Colonic mucosa (tissue), 4 donors: Measurements from ENCODE around the gene AKIP1. TPM values are rescaled to one million over a fixed set of nuclear protein-coding genes. Genes with fewer than 3 reads are reported as not detected.
A peak's percentile ranks its signal among the peaks of the same experiment; 100 is the strongest.

Experiments used
- DNase-seq: peaks from one replicate; pipeline ENCODE4 v3.0.0-alpha.2; 2020
- H3K27ac ChIP-seq: fragments of 200-600 bp; one replicate; pipeline ENCODE4 v1.8.0; 2021
- H3K27me3 ChIP-seq: fragments of 200-600 bp; one replicate; pipeline ENCODE4 v1.8.0; 2021
- H3K36me3 ChIP-seq: fragments of 200-600 bp; one replicate; pipeline ENCODE4 v1.8.0; 2021
- H3K4me1 ChIP-seq: fragments of 200-600 bp; one replicate; pipeline ENCODE4 v1.8.0; 2021; ENCODE audit warnings: mild to moderate bottlenecking
- H3K4me3 ChIP-seq: fragments of 200-600 bp; one replicate; pipeline ENCODE4 v1.8.0; 2021
- H3K9ac ChIP-seq, 2 donors: one replicate each; pipeline ENCODE4 v1.7.0; 2013; ENCODE audit warnings: control low read depth in 2 of 2, low read depth in 2 of 2, low read length in 2 of 2
- H3K9me3 ChIP-seq: fragments of 200-600 bp; one replicate; pipeline ENCODE4 v1.8.0; 2021
- CTCF ChIP-seq: fragments of 200-600 bp; IDR thresholded peaks from one replicate; pipeline ENCODE4 v1.8.0; 2022; ENCODE audit warnings: antibody characterized with exemption, mild to moderate bottlenecking
- intact Hi-C: fragments of 100-400 bp; cut with DNase I; formaldehyde crosslinking; loops from one replicate; pipeline ENCODE4 v1.14.1; 2022
- total RNA-seq, 2 donors: library from RNA; stranded (reverse); fragmentation: NEBNext Ultra II Directional in 1 of 2; extraction: Animal tissue kit (Norgen Biotek cat#: 25700) in 1 of 2; gene quantifications; one replicate each; pipeline ENCODE4 v1.2.1, GENCODE V29; 2021
- donor health status: healthy.
- donor health status: DM: no; HTN: no; CAD: no.
- donor health status: DM: no; HTN: no; CAD: no.

The AKIP1 gene
- total RNA-seq, 2 donors from 2014 or later: 16.7 to 22.3 TPM

- no peak overlapping the region for H3K4me3 ChIP-seq
- no peaks in the 10 kb centered on the region for H3K4me1 ChIP-seq
- no peaks in the 10 kb centered on the region for H3K27me3 ChIP-seq
- H3K9me3 ChIP-seq: no peaks in the 10 kb centered on the region
- no peak for DNase-seq
- H3K9ac ChIP-seq: no peak overlapping the region
- no peak for TF ChIP-seq CTCF
- intact Hi-C loops: no loop called here
- no peaks in the 10 kb centered on the region for H3K36me3 ChIP-seq
- no peak overlapping the region for H3K27ac ChIP-seq
Observed at GRCh38 chr11:8948886-8949285, 37.9 kb downstream of the AKIP1 start.

GRCh38 chr11:8956860-8957259 lies 45.9 kb downstream of the AKIP1 start:
- Histone ChIP-seq H3K27ac (no peak overlapping the region), H3K9ac (no peak overlapping the region), H3K9me3 (no peaks in the 10 kb centered on the region), H3K4me3 (no peak overlapping the region), H3K27me3 (no peaks in the 10 kb centered on the region), H3K36me3 (no peaks in the 10 kb centered on the region), H3K4me1 (no peaks in the 10 kb centered on the region)
- intact Hi-C loops: no loop called here
- no peak for DNase-seq
- TF ChIP-seq CTCF: no peak

GRCh38 chr11:8959546-8960166 lies 48.7 kb downstream of the AKIP1 start:
- Histone ChIP-seq H3K9ac (no peak overlapping the region), H3K27ac (peak overlapping the region; percentile 0)

GRCh38 chr11:8961401-8961800 lies 50.4 kb downstream of the AKIP1 start:
- Histone ChIP-seq H3K9ac (no peak overlapping the region), H3K36me3 (no peaks in the 10 kb centered on the region), H3K4me1 (peaks cover 8% of the 10 kb centered on the region), H3K27me3 (no peaks in the 10 kb centered on the region), H3K9me3 (no peaks in the 10 kb centered on the region), H3K4me3 (no peak overlapping the region), H3K27ac (no peak overlapping the region)
- intact Hi-C loops: loop anchor here (5.0 to 10.0 kb wide), 2 partner anchors 49 to 147 kb away; partner anchors contain the start of gene AKIP1
- no peak for DNase-seq
- TF ChIP-seq CTCF: no peak

More at GRCh38 chr11:8959546-8960166, 48.7 kb downstream of the AKIP1 start:
- Histone ChIP-seq H3K4me1 (peaks cover 8% of the 10 kb centered on the region), H3K36me3 (no peaks in the 10 kb centered on the region), H3K27me3 (no peaks in the 10 kb centered on the region), H3K9me3 (no peaks in the 10 kb centered on the region), H3K4me3 (no peak overlapping the region)
- intact Hi-C loops: loop anchor here (5.0 to 10.0 kb wide), 2 partner anchors 47 to 145 kb away; partner anchors contain the start of gene AKIP1
- TF ChIP-seq CTCF: peak; percentile 44
- DNase-seq: peak; percentile 58

GRCh38 chr11:8962841-8963240 lies 51.9 kb downstream of the AKIP1 start:
- no peaks in the 10 kb centered on the region for H3K27me3 ChIP-seq
- intact Hi-C loops: loop anchor here (5.0 to 10.0 kb wide), 2 partner anchors 51 to 148 kb away; partner anchors contain the start of gene AKIP1
- peak overlapping the region; percentile 74 for H3K4me3 ChIP-seq
- no peaks in the 10 kb centered on the region for H3K36me3 ChIP-seq
- no peaks in the 10 kb centered on the region for H3K9me3 ChIP-seq
- no peak for DNase-seq
- H3K4me1 ChIP-seq: peaks cover 8% of the 10 kb centered on the region
- peak overlapping the region; percentile 98 for H3K27ac ChIP-seq
- TF ChIP-seq CTCF: no peak
- peak overlapping the region in 1 of 2 donors; percentile 95 for H3K9ac ChIP-seq
